HG02938 (cell line): ENCODE measurements around the gene GLMN.
"Not testable (repeated sequence)": the region's sequence is repeated elsewhere in the genome, so short reads cannot be mapped to it uniquely, and the experiment has no call there.

Source experiments
- ATAC-seq: cut with Tn5 transposase; IDR thresholded peaks from one replicate; pipeline ENCODE4 v1.9.1; 2021; ENCODE audit warnings: mild to moderate bottlenecking, moderate library complexity; ENCODE audit not compliant: unreplicated experiment

Gene GLMN

DNA sequence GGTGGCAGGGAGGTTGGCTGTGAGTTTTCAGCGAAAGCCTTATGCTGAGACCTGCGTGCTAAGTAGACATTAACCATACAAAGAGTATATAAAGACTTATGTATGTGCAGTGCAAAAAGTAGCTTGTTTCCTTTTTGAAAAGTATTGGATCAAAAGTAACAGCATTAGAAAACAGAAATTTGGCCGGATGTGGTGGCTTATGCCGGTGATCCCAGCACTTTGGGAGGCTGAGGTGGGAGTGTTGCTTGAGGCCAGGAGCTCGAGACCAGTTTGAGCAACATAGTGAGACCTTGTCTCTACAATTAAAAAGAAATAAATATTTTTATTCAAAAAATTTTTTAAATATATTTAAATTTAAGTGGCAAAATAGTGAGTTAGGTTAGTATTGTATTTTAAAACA, 2.2 kb upstream of the GLMN start:
- ATAC-seq: no peak

DNA sequence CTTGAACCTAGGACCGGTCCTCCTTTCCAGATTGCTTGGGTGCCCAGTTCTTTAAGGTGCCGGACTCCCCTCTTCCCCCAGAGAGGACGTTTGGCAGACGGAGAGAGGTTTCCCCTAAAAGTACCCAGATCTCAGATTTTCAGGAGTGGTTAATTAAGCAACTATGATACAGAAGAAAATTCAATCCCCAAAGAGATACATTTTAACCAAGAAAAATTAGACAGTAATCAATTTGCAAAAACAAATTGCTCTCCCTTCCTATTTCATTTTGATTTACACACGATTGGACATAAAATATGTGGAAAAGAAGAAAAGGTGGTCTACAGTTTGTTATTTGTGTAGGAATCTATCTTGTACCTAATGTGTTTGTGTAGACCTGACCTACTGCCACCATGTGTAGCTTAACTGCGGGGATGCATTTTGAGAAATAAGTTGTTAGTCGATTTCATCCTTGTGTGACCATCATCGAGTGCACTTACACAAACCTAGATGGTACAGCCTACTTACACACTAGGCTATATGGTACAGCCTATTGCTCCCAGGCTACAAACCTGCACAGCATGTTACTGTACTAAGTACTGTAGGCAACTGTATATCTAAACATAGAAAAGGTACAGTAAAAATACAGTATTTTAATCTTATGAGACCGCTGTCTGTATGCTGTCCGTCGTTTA, 827 bp upstream of the GLMN start:
- no peak for ATAC-seq

DNA sequence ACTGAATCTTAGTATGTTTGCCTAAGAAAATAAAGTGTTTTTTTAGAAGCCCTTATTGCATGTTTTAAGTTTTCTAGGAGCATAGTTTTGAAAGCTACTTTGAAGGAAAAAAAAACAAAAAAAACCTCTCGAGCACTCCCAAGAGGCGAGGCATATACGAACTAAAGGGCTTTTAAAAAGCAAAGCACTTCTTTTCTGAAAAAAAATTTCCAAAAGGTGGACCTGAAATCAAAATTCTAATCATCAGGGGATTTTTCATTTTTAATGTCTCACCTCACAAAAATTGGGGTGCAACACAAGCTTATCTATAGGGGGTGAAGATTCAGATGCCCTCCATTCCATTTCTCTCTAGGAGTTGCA, 594 bp downstream of the GLMN start:
- peak; percentile 1 for ATAC-seq

DNA sequence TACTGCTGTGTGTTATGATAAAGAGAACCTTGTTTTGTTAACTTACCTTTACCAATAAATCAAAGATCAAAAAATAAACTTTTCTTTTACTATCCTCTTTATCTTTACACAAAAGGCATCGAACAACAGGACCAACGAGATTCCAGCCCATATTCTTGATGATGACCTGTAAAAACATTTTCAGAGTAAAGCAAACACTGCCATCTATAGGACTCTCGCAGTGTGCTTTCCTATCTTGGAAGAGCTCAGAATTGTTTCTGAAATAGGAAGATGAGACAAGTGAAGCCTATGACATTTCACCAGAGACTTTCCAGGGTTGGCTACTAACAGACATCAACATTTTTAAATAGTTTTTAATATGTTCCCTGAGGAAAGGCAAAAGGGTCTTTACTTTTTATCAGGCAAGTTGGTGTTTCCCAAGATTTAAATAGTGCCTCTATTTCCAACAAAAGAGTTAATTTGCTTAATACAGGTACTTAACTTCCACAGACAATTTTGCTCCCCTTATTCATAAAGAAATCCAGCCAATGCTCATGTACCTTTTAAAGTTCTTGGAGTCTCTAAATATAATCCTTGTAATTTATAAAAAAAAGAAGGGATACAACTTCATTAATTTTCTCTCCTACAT, 7.3 kb downstream of the GLMN start:
- no peak for ATAC-seq

DNA sequence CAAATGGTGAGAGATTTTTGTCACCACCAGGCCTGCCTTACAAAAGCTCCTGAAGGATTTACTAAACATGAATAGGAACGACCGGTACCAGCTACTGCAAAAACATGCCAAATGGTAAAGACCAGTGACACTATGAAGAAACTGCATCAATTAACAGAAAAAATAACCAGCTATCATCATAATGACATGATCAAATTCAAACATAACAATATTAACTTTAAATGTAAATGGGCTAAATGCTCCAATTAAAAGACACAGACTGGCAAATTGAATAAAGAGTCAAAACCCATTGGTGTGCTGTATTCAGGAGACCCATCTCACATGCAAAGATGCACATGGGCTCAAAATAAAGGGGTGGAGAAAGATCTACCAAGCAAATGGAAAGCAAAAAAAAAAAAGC, 17.4 kb downstream of the GLMN start:
- ATAC-seq: not testable (repeated sequence)

DNA sequence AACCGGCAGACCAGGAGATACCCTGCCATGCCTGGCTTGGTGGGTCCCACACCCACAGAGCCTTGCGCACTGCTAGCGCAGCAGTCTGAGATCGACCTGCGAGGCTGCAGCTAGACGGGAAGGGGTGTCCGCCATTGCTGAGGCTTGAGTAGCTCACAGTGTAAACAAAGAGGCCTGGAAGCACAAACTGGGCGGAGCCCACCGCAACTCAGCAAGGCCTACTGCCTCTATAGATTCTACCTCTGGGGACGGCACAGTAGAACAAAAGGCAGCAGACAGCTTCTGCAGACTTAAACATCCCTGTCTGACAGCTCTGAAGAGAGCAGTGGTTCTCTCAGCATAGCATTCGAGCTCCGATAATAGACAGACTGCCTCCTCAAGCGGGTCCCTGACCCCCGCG, 19.0 kb downstream of the GLMN start:
- ATAC-seq: not testable (repeated sequence)

DNA sequence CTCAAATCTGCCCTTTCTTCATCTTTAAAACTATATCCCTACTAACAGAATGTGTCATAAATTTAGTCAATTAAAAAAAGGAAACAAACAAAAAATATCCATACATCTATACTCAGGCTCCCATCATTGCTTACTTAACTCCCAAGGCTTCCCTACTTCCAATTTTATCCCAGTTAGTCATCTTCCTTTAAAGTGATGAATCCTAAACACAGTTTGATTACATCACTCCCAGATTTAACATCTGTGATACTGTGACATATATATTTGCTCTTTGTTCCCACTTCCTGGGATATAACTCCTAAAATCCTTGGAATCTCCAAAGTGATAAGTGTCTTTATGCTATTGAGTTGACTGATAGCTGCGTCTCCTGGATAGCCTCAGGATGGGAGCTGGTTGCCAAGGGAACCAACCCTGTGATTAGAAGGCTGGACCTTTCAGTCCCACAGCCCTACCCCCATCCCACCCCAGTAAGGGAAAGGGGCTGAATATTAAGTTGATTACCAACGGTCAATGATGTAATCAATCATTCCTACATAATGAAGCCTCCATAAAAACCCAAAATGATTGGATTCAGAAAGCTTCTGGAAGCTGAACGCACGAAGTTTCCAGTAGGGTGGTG, 21.6 kb downstream of the GLMN start:
- no peak for ATAC-seq

DNA sequence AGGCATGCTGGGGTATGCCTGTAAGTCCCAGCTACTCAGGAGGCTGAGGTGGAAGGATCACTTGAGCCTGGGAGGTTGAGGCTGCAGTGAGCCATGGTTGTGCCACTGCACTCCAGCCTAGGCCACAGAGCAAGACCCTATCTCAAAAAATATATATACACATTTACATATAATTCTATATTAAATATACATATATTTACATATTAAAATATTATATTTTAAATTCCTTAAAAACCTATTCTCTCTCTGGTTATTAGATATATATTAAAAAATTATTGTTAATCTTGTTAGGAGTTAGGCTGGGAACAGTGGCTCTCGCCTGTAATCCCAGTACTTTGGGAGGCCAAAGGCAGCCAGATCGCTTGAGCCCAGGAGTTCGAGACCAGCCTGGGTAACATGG, 22.7 kb downstream of the GLMN start:
- ATAC-seq: no peak

DNA sequence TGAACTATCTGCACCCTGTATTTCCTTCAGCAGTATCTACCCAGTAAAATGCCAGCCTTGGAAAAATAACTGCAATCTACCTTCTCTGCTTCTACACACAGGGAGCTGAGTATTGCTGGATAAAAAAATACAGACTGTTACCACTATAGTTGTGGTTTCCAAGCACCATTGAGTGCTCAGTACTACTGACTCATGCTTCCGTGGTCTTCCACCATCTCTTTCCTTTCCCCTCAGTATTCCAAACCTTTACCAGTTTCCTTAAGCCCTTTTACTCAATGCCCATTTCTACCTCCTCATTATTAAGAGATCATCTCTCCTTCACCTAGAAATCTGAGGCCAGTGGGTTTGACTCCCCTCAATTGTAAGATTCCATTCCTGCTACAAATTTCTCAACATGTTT, 23.8 kb downstream of the GLMN start:
- no peak for ATAC-seq

DNA sequence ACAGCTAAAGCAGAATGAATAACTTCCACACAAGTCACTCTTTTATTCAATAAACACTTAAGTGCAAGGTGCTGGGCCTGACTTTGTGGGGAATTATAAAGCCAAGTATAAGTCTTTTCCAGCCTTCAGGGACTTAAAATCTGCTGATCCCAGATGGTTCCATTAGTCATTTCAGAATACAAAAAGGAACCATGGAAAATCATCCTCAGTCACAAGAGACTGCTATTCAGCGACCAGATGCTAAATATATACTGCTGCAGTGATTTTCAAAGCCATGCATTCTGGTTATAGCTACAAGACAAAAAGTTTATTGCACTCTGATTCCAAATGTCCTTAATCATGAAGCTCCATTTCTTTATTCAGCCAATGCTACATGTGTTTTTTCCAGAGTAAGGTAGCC, 25.7 kb downstream of the GLMN start:
- ATAC-seq: no peak

DNA sequence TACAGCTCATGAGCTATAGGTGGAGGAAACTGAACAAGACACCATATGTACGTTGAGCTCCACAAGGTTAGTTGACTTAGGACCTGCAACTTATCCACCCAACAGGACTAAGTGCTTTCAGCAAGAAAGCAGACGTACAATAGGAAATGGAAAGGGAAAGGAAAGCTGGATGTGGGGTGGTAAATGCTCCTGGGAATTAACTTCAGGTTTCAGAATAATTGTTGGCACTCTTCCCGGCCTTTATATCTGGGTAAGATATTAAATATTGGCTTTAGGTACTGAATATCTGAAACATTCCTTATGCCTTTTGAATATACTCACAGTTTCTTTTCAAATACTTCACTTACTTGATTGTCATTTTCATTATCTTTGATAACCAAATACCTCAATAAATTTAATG, 36.3 kb downstream of the GLMN start:
- ATAC-seq: no peak

DNA sequence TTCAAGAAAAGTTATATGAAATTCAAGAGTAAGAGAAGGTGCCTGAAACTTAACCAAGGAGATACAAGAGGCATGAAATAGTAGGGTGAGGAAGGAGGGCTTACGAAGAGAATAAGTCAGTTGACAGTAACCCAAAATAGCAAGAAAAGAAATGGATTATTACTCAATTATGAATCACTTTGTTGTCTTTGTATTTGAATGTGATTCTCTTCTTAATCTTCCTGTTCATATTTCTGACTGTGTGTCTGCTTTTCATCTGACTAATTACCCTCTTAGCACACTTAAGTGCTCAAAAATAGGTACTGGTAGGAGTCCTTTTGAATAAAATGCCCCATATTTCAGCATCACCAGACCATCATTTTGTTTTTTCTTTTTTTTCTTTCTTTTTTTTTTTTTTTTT, 39.4 kb downstream of the GLMN start:
- ATAC-seq: no peak

DNA sequence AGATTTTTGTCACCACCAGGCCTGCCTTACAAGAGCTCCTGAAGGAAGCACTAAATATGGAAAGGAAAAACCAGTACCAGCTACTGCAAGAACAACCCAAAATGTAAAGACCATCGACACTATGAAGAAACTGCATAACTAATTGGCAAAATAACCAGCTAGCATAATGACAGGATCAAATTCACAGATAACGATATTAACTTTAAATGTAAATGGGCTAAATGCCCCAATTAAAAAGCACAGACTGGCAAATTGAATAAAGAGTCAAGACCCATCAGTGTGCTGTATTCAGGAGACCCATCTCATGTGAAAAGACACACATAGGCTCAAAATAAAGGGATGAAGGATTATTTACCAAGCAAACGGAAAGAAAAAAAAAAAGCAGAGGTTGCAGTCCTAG, 44.1 kb downstream of the GLMN start:
- ATAC-seq: not testable (repeated sequence)

DNA sequence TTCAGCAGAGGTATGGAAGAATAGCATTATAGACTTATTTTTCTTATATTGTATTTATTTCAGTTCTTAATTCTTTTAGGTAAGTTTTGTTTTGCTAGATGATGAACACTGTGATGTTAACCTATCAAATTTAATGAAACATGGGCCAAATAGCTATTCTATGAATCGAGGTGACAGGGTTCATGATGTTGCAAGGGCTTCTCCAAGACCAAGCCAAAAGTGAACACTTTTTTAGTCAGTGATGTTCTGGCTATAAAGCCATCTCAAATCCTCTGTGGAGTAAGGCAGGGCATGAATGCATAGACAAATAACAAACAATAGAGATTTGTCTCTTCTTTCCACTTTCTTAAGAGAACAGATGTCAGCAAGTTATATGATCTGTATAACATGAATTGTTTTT, 54.4 kb downstream of the GLMN start:
- no peak for ATAC-seq

DNA sequence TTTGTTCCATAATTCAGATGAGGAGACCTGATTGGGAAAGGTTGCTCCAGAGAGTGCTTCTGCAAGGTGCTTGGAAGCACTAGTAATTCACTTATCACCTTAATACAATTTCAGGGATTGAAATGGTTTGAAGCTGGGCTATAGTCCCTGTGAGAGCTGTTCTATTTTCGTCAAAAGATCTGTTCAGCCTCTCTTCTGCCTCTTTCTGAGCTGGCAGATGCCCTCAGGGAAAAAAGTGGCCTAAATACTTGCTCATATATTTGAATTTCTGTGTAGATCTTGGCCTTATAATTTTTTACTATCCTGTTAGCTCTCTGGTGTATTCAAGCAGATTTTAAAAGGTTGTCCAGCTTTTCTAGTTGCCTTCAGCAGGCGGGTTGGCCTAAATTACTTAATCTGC, 58.8 kb downstream of the GLMN start:
- ATAC-seq: no peak

DNA sequence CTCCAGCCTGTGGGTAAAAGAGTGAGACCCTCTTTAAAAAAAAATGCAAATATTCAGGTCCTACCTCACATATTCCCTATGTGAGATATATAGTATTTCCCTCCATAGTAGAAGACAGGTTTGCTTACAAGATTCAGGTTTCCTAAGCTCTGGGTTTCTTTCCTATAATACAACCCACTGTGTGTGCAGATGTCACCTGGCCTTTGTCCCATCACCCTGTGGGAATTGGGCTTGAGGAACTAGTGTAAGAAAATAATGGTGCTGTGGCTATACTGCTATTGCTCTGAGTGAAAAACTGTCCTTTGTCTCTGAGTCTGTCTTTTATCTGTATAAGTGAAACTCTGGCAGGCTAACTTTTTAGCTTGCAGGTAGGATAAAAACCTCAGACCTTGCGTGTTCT, 68.1 kb downstream of the GLMN start:
- ATAC-seq: no peak

DNA sequence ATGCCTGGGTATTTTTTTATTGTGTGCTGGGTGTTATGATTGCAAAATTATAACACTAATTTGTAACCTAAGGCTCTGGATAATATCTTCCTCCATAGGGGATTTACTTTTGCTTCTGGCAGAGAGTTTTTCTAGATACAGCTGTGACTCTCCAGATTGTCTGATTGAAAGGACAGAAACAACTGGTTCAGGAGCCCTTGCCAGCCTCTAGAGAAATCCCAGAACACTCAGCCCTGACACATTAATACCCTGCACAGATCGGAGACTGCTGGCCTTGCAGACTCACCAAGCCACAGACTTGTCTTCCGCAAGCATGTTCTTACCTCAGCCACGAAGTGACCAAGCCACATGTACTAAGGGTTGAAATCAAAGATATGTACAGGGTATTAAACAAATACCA, 70.4 kb downstream of the GLMN start:
- no peak for ATAC-seq

DNA sequence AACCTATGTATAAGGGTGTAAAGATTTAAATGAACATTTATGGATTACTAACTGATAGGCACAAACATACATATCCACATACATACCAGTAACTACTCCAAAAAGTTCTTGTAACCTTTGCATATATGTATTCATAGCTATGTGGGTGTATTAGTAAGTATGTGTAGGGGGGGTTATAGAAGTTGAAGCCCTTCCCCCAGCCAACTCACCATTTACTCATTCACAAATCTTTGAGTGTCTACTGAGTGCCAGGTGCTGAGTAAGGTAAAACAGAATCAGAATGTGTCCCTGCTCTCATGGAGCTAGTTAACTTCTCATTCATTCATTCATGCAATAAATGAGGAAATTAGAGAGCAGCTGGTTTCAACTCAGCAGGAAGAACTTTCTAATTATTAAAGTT, 79.8 kb downstream of the GLMN start:
- ATAC-seq: no peak

DNA sequence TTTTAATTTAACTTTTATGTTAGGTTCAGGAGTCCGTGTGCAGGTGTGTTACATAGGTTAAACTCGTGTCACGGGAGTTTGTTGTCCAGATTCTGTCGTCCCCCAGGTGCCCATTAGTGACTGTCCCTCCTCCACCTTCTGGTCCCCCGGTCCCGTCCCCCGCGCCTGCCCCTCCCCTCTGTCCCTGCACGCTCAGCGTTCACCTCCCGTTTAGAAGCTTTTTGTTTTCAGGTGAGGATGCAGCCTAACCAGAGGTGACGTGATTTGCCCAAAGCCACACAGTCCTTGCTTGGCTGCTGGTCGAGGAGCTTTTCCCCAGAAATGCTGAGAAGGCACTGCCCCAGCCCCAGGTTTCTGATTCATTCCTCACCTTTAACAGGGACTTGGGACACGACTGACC, 80.2 kb downstream of the GLMN start:
- ATAC-seq: no peak

DNA sequence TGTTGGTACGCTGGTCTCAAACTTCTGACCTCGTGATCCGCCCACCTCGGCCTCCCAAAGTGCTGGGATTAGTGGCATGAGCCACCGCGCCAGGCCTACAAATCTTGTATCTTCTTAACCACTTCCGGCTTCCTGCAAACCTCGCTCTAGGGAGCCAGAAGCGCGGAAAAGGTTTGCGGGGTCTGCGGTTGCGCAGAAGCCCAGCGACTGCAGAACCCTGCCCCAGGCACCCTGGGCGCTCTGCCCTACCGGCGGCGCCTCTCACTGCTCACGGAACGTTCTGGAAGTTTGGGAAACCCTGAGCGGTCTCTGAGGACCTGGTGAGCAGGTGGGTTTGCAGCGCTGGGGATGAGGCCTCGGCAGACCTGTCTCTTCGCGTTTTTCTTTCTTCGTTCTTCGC, 81.1 kb downstream of the GLMN start, which contains the start of gene C1orf146:
C1orf146 (plus strand) TSS at position 195 of the 400 bp plus-strand sequence. CDS start 13,506 bp downstream, outside the sequence.
- ATAC-seq: no peak

DNA sequence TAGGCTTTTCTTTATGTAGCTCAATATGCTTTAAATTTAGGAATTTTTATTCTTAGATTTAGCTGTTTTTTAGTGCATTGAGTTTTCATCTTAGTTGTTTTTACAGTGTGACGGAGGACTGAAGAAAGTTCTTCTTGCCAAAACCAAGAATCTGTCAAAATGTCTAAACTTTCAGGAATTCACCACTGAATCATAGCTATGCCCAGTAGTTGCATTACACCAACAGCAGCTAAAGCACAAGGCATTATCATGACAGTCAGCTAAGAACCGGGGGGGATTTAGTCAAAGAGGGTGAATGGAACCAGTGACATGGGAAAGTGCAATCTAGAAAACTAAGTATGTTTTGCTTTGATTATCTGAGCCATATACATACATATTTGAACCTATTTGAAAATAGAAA, 87.6 kb downstream of the GLMN start:
- ATAC-seq: no peak

DNA sequence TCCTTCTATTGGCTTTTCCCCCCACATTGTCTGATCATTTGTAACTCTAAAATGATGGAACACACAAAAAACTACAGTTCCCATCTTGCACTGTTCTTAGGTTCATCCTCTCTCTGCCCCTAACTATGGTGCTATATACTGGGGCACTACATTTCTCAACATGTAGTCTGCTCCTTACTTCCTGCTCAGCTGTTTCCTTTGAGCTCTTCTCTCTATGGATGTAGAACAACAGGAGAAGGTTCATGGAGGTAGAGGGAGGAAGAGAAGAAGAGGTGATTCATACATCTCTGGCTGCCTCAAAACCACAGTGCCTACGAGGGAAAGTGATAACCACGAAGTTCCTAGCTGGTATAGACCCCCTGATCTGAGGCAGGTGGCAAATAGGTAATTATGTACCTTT, 88.1 kb downstream of the GLMN start:
- no peak for ATAC-seq

DNA sequence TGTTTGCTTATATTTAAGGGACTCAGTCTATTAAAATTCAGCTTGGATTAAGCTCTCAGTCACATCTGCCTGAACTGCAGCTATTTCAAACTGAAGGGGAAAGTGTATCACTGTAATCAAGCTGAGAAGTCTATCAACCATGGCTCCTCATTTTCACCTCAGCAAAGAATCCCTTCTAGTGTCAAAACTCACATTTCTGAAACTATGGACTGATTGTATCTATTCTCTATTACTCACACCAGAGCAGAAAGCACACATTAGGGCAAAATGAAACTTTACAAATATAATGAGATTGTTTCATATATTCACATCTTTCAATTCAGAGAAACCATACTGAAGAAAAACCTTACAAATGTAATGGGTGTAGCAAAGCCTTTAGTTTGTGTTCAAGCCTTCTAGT, 95.7 kb downstream of the GLMN start:
- ATAC-seq: no peak
